Mucosa of stomach (tissue), 1 donor: ENCODE data around the gene RUSF1.
A peak's percentile ranks its signal among the peaks of the same experiment; 100 is the strongest.

Source experiments
- H3K27me3 ChIP-seq: one replicate; pipeline ENCODE4 v1.7.0; 2013; ENCODE audit warnings: mild to moderate bottlenecking, low read length; ENCODE audit not compliant: control insufficient read depth, insufficient read depth
- H3K36me3 ChIP-seq: one replicate; pipeline ENCODE4 v1.7.0; 2013; ENCODE audit warnings: low read length; ENCODE audit not compliant: control insufficient read depth, insufficient read depth
- H3K4me1 ChIP-seq: one replicate; pipeline ENCODE4 v1.7.0; 2013; ENCODE audit warnings: mild to moderate bottlenecking, low read length; ENCODE audit not compliant: control insufficient read depth, insufficient read depth
- H3K4me3 ChIP-seq: one replicate; pipeline ENCODE4 v1.7.0; 2013; ENCODE audit warnings: low read length
- H3K9ac ChIP-seq: one replicate; pipeline ENCODE4 v1.7.0; 2013; ENCODE audit warnings: mild to moderate bottlenecking, low read length, moderate library complexity
- H3K9me3 ChIP-seq: one replicate; pipeline ENCODE4 v1.7.0; 2013; ENCODE audit warnings: mild to moderate bottlenecking, low read length, moderate library complexity; ENCODE audit not compliant: control insufficient read depth
- donor health status: Pancreatic carcinoma.

RUSF1 gene

GRCh38 chr16:31461201-31461920, 46.8 kb downstream of the RUSF1 start:
- Histone ChIP-seq H3K27me3 (no peaks in the 10 kb centered on the region), H3K4me1 (peaks cover 24% of the 10 kb centered on the region), H3K9ac (no peak overlapping the region), H3K9me3 (no peaks in the 10 kb centered on the region), H3K4me3 (no peak overlapping the region), H3K36me3 (no peaks in the 10 kb centered on the region)

GRCh38 chr16:31460582-31461002, 47.6 kb downstream of the RUSF1 start:
- peaks cover 24% of the 10 kb centered on the region for H3K4me1 ChIP-seq
- no peaks in the 10 kb centered on the region for H3K36me3 ChIP-seq
- H3K9ac ChIP-seq, result peak overlapping the region; percentile 35
- H3K27me3 ChIP-seq, result no peaks in the 10 kb centered on the region
- H3K9me3 ChIP-seq, result no peaks in the 10 kb centered on the region
- H3K4me3 ChIP-seq, result peak overlapping the region; percentile 28

DNA sequence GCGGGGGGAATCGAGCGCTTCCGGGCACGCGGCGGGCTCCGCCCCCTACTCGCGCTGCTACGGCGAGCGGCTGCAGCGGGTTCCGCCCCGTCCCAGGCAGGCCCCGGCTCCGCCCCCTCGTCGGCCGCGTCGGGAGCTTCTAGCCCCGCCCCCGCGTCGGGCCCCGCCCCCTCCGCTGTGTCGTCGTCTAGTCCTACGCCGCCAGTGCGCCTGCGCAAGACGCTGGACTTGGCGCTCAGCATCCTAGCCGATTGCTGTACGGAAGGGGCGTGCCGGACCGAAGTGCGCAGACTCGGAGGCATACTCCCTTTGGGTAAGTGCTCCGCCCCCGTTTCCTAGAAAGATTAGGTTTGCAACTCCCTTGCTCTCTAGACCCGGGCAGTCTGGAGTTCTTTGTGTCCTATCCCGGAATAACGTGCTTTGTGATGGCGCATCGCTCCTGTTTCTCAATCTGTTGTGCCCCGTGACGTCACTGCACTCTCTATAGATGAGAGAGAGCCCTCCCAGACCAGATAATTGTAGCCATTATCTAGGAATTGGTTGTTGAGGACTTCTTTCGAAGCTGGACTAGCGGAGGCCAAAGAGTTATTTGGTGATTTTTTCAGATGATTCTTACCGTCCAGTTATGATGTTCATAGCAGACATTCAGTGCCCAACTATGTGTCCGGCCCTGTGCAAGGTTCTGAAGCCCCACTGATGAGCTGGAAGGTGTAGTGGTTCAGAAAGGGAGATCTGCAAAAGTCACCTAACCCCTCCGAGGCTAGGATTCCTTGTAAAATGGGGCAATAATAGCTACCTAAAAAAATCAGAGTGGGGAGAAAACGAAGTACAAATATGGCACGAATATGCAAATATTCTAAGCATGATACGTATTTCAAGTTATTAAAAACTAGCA, 48.3 kb downstream of the RUSF1 start:
- Histone ChIP-seq H3K9ac (peak overlapping the region; percentile 89), H3K9me3 (no peaks in the 10 kb centered on the region), H3K36me3 (no peaks in the 10 kb centered on the region), H3K4me1 (peaks cover 24% of the 10 kb centered on the region), H3K27me3 (no peaks in the 10 kb centered on the region), H3K4me3 (peak overlapping the region; percentile 81)

DNA sequence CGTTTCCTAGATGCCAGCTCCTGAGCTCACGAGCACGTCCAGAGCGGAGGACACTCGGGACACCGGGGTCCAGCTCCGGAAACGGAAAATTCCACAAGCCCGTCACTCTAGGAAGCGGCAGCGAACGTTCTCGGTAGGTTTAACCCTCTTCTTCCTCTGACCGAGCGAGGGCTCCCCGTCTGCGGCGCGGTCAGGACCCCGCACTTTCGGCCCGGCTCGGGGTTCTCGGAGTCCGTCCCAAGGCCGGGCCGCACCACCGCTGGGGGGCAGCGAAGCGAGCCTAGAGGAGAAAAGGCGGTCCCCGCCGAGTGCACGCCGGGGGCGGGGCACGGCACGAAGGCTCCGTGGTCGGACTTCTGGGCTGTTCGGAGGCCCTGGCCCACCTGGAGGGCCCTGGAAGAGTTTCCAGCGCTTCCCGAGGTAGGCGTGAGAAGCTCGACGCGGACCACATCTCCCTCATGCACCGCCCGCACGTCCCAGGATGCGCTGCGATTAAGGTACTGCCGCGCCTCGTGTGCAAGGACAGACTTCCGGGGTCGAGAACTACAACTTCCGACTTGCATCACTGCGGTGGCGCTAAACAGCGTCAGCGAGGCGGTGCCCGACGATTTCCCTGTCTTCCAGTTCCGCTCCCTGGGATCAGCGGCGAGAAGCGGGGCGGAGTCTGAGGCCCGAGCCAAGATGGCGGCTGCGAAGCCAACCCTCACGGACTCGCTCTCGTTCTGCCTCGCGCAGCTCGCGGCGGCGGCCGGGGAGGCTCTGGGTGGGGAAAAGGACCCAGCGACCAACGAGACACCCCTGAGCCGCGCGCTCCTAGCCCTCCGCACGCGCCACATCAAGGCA, 49.1 kb downstream of the RUSF1 start, which contains the start of gene ARMC5:
Gene ARMC5 (plus strand): TSS at position 658 of the 843 bp plus-strand sequence. CDS start 24 bp downstream, at position 682.
- Histone ChIP-seq H3K9me3 (no peaks in the 10 kb centered on the region), H3K4me3 (peak within 1 kb of the TSS; percentile 81), H3K4me1 (peaks cover 24% of the 10 kb centered on the region), H3K9ac (peak within 1 kb of the TSS; percentile 89), H3K36me3 (no peaks in the 10 kb centered on the region), H3K27me3 (no peaks in the 10 kb centered on the region)

GRCh38 chr16:31458073-31458843, 49.9 kb downstream of the RUSF1 start:
- Histone ChIP-seq H3K36me3 (no peaks in the 10 kb centered on the region), H3K9ac (peak overlapping the region; percentile 89), H3K4me1 (peaks cover 24% of the 10 kb centered on the region), H3K9me3 (no peaks in the 10 kb centered on the region), H3K4me3 (peak overlapping the region; percentile 81), H3K27me3 (no peaks in the 10 kb centered on the region)

GRCh38 chr16:31456988-31457360, 51.2 kb downstream of the RUSF1 start:
- no peaks in the 10 kb centered on the region for H3K9me3 ChIP-seq
- no peak overlapping the region for H3K4me3 ChIP-seq
- no peak overlapping the region for H3K9ac ChIP-seq
- peaks cover 24% of the 10 kb centered on the region for H3K4me1 ChIP-seq
- H3K27me3 ChIP-seq, result no peaks in the 10 kb centered on the region
- no peaks in the 10 kb centered on the region for H3K36me3 ChIP-seq

DNA sequence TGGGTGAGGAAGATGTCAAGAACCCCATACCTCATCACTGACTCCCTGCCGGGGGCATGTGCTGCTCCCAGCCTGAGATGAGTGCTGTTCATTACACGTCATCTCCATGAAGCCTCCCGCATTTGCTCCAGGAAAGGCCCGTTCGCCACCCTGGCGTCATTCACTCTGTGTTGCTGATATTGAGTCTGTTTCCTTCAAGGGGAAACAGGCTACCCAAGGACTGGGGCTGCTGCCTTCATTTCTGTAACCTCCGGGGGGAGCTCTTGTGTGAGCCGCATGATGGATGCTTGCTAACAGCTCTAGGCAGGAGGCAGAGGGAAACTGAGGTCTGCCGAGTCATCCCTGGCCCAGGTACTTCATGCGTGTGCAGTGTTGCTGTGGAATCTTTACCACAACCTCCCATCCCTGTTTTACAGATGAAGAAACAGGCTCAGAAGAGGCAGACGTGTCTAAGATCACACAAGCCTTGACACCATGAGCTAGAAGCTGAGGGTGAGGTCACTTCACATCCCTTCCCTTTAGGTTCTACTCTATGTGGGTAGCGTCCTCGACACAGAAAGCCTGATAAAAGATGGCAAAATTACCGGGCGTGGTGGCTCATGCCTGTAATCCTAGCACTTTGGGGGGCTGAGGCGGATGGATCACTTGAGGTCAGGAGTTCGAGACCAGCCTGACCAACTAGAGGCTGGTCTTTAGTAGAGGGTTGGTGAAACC, 52.4 kb downstream of the RUSF1 start:
- H3K4me3 ChIP-seq, result no peak overlapping the region
- no peaks in the 10 kb centered on the region for H3K9me3 ChIP-seq
- H3K27me3 ChIP-seq, result no peaks in the 10 kb centered on the region
- H3K4me1 ChIP-seq, result peaks cover 24% of the 10 kb centered on the region
- no peaks in the 10 kb centered on the region for H3K36me3 ChIP-seq
- no peak overlapping the region for H3K9ac ChIP-seq

- Histone ChIP-seq H3K36me3 (no peaks in the 10 kb centered on the region), H3K9me3 (no peaks in the 10 kb centered on the region), H3K9ac (no peak overlapping the region), H3K4me3 (no peak overlapping the region), H3K4me1 (peaks cover 17% of the 10 kb centered on the region), H3K27me3 (no peaks in the 10 kb centered on the region)
Observed at GRCh38 chr16:31453255-31454204, 54.7 kb downstream of the RUSF1 start.

DNA sequence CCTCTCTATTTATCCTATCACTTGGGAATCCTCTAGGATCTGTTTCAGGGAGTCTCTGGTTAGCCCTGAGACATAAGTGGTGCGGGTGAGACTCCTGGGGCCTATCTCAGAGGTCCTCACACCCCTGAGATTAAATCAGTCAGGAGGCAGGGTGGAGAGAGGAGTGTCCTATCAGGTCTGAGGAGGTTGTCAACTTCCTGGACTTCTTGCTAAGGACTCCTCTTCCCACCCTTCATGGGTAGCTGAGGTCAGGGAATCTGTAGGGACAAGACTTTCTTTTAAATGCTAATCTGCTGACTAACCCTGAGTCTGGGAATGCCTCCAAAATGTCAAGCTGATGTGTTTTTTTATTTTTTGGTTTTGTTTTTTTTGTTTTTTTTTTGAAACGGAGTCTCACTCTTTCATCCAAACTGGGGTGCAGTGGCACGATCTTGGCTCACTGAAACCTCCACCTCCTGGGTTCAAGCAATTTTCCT, 55.5 kb downstream of the RUSF1 start:
- no peaks in the 10 kb centered on the region for H3K27me3 ChIP-seq
- no peaks in the 10 kb centered on the region for H3K36me3 ChIP-seq
- H3K9me3 ChIP-seq, result no peaks in the 10 kb centered on the region
- H3K4me1 ChIP-seq, result peaks cover 13% of the 10 kb centered on the region
- H3K4me3 ChIP-seq, result no peak overlapping the region
- H3K9ac ChIP-seq, result no peak overlapping the region
